GM10266 (cell line): ENCODE results near the gene LRP6.

Experiments used
- DNase-seq: peaks from one replicate; pipeline ENCODE4 v3.0.0; 2012; ENCODE audit errors: extremely low spot score
- TF ChIP-seq, protein P1 (sequence below): IDR thresholded peaks from 2 replicates; pipeline ENCODE4 v1.5.1; 2012; ENCODE audit warnings: mild to moderate bottlenecking, low read depth; ENCODE audit not compliant: control insufficient read depth, insufficient read depth; ENCODE audit errors: missing control alignments

Gene LRP6

DNA sequence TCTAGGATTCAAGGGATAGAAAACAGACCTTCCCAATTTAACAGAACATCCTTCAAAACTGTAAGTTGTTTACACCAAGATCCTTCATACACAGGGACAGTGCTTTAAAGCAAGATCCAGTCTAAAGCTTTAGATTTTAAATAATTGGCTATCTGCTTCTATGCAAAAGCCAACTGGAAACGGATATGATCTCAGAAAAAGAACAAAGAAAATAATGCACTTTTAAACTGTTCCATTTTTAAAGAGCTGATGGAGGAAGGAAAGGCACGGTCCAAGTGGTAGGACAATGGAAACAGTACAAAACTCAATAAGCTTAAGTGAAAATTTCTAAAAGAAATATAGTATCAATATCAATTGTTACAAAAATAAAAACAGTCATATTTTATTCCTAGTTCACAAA lies 27.7 kb downstream of the LRP6 start:
- TF ChIP-seq, protein P1, sequence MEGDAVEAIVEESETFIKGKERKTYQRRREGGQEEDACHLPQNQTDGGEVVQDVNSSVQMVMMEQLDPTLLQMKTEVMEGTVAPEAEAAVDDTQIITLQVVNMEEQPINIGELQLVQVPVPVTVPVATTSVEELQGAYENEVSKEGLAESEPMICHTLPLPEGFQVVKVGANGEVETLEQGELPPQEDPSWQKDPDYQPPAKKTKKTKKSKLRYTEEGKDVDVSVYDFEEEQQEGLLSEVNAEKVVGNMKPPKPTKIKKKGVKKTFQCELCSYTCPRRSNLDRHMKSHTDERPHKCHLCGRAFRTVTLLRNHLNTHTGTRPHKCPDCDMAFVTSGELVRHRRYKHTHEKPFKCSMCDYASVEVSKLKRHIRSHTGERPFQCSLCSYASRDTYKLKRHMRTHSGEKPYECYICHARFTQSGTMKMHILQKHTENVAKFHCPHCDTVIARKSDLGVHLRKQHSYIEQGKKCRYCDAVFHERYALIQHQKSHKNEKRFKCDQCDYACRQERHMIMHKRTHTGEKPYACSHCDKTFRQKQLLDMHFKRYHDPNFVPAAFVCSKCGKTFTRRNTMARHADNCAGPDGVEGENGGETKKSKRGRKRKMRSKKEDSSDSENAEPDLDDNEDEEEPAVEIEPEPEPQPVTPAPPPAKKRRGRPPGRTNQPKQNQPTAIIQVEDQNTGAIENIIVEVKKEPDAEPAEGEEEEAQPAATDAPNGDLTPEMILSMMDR = no peak
- no peak for DNase-seq

DNA sequence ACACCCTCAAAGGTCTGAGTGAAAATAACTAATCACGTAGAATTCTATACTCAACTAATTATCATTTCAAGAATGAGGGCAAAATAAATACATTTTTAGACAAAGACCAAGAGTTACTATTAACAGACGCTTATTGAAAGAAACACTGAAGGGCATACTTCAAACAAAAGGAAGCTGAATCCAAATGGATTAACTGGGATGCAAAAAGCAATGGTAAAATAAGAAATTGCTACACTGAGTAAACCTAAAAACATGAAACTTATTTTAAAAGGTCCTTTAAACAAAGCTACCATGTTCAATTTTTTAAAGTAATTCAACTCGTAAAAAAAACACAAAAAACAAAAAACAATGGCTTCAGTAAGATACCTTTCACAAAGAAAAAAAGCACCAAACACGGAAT lies 28.2 kb downstream of the LRP6 start:
- DNase-seq = no peak
- TF ChIP-seq, protein P1 = no peak

DNA sequence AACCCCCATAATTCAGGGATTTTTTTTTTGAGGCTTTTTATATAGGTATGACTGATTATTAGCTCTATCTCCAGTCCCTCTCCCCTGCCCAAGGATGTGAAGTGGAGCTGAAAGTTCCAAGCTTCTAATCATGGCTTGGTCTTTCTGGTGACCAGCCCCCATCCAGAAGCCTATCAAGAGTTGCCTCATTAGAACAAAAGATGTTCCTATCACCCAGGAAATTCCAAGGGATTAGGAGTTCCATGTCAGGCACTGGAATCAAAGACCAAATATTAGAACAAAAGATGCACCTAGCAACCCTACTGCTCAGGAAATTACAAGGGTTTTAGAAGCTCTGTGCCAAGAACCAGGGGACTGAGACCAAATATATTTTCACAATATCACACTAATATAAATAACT lies 29.9 kb downstream of the LRP6 start:
- TF ChIP-seq, protein P1 = no peak
- DNase-seq = no peak

DNA sequence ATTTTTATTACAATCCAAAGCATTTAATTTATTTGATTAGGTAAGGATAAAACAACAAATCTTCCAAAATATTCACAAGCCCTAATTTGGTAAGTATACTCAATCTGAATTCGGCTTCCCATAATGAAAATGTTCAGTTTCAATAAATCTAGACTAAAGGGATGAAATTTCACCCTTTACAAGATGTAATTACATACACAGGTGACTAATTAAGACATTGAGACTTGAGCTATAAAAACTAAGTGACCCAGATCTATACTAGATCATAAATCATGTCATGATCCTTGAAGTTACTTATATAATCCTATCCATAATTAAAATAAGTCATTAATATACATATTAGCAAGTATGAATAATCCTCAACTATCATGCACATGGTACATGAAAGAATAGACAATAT lies 36.6 kb downstream of the LRP6 start:
- TF ChIP-seq, protein P1 = no peak
- no peak for DNase-seq

DNA sequence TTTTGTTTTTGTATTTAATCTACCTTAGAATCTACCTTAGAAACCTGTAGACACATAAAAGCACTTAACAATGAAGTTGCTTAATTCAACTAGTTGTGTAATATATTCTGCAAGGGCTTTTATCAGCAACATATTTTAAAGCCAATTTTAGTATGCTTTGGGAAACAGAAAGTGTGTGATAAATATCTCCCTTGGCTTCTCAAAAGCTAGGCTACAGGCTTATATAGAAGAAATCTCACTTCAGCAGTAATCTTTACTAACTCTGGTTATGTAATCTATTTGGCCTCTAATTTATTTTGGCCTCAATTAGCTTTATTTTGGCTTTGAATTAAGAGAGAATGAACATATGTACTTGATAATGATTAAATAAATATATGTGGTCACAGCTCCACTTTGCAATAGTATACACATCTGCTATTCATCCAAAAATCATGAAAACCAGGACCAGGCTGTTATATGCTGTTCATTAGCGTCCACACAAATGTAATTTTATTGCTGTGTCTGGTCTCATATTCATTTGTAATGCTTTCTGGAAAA lies 37.2 kb downstream of the LRP6 start:
- TF ChIP-seq, protein P1 = no peak
- DNase-seq = no peak

DNA sequence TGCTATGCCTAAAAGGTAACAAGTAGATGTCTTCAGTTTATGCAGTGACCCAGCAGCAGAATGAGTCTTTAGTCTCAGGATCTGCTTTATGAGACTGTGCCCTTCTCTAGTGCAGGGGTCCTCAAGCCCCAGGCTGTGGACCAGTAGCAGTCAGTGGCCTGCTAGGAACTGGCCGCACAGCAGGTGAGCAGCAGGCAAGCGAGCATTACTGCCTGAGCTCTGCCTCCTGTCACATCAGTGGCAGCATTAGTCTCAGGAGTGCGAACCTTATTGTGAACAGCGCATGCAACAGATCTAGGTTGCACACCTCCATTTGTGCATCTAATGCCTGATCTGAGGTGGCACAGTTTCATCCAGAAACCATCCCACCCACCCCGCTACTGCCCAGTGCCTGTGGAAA lies 38.4 kb downstream of the LRP6 start:
- DNase-seq = no peak
- TF ChIP-seq, protein P1 = no peak

- no peak for DNase-seq
- TF ChIP-seq, protein P1 = no peak
Observed at GRCh38 chr12:12226187-12226586, 40.7 kb downstream of the LRP6 start.
